GM12873 (cell line): Measurements from ENCODE around the gene COX4I1.

Experiments used
- CTCF ChIP-seq: IDR thresholded peaks from 2 replicates; pipeline ENCODE4 v1.5.1; 2012; ENCODE audit warnings: low read depth, mild to moderate bottlenecking, moderate library complexity, low read length, control low read depth; ENCODE audit not compliant: insufficient read depth; ENCODE audit errors: missing control alignments

The COX4I1 gene

GRCh38 chr16:85812031-85812807 is 12.7 kb downstream of the COX4I1 start:
- TF ChIP-seq CTCF, result no peak

- no peak for TF ChIP-seq CTCF
Measured at GRCh38 chr16:85812811-85813700, 13.6 kb downstream of the COX4I1 start.

- no peak for TF ChIP-seq CTCF
Measured at GRCh38 chr16:85816159-85816558, 16.7 kb downstream of the COX4I1 start.

GRCh38 chr16:85819245-85819644 is 19.8 kb downstream of the COX4I1 start:
- TF ChIP-seq CTCF, result peak; percentile 87

GRCh38 chr16:85819771-85820170 is 20.3 kb downstream of the COX4I1 start:
- no peak for TF ChIP-seq CTCF

GRCh38 chr16:85820604-85821372 is 21.3 kb downstream of the COX4I1 start:
- TF ChIP-seq CTCF, result no peak

GRCh38 chr16:85821390-85822135 is 22.1 kb downstream of the COX4I1 start:
- TF ChIP-seq CTCF, result peak; percentile 90
